Hematopoietic multipotent progenitor cell treated with erythropoietin and hydrocortisone succinate and interleukin-3 and kit ligand, for 6 days (in vitro differentiated cells): ENCODE measurements around the gene EMP2.
"Not testable (repeated sequence)": the region's sequence is repeated elsewhere in the genome, so short reads cannot be mapped to it uniquely, and the experiment has no call there.

Source experiments
- DNase-seq: peaks from one replicate; pipeline ENCODE4 v3.0.0-alpha.2; 2015

EMP2 gene

DNA sequence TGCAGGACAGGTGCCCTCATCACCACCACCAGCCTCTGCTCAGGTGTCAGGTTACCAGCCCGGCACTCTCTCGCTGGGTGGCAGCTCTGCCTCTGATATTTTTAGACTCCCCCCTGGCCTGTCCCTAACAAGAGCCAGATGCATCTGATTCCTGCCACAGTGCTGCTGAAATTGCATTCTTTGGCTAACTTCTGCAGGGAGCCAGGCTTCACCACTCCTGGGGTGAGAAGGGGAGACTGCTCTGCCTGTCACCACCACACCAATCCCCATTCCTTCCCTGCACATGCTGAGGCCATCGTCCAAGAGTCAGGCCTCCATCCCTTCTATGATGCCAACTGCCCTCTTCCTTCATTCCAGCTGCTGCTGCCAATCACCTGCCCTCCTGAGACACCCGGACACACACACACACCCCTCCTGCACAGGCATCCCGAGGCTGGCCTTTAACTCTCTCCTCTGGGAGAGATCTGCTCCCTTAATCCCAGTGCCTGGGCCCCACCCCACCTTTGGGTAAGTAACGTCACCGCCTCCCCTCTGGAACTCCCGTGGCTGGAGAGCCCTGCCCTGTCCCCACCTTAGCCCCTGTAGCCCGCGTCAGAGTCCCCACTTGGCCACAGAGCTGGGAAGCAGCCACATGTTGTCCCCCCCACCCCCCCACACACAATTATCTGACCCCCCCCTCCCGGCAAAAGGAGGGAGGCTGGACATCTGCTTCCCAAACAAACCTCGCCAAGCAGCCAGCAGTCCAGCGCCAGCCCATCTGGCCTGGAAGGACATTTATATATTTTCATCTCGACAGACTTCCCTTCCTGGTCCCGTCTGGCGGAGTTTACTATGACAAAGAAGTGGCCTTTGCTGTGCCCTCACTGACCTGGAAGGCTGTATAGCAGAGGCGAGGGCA lies 2.8 kb downstream of the EMP2 start:
- DNase-seq, result no peak

DNA sequence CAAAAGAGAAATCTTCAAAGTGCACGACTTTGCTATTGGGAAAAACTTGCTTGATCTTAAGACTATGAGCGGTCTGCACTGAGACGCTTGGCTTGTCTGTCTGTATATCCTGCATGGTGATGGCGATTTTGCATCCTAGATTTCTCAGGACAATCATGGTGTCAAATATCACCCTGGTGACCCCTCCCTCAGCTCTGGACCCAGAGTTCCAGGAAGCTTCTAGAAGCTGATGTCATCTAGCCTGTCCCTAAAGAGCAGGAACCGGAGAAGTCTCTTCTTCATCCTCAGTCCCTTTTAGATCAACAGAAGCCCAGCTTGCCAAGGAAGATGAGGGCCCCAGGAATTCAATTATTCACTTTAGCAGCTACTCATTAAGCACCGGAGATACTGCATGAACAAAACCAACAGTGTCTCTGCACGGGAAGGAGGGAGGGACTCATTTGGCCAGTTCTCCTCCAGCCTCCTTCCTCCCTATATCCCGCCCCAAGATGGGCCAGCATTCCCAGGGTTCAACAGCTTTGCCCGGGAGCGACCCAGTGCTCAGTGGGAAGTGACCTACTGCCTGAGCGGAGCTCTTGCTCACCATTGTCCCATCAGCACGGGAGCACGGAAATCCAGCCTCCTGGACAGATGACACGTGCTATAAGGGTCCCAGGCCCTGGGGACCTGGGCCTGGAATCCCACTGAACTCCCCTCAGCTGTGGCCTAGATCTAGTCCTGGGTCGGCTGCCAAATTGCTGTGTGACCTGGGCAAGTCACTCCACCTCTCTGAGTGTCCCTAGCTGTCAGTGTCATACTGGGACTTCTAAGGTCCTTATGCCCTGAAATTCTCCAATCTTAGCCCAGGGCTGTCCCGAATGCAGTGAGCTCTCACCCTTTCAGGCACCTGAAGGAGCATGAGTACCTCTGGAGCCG lies 3.8 kb downstream of the EMP2 start:
- no peak for DNase-seq

GRCh38 chr16:10575506-10576130 lies 4.8 kb downstream of the EMP2 start:
- DNase-seq, result no peak

DNA sequence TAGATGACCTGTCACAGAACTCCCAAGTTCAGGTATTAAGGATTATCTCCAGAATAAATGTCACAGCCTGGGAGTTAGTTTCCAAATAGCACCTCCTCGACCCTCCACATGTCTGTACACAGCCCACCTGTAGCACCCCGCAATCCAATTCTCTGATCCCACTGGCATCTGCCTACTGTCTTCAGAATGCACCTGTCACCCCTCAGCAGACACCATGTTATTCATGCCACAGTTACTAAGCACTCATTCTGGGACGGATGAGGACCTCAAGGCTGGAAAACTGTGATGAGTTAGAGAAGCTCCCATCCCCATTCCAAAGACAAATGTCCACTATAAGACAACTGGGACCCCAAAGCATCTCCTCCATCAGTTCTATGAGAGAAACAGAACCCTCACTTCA lies 7.8 kb downstream of the EMP2 start:
- no peak for DNase-seq

DNA sequence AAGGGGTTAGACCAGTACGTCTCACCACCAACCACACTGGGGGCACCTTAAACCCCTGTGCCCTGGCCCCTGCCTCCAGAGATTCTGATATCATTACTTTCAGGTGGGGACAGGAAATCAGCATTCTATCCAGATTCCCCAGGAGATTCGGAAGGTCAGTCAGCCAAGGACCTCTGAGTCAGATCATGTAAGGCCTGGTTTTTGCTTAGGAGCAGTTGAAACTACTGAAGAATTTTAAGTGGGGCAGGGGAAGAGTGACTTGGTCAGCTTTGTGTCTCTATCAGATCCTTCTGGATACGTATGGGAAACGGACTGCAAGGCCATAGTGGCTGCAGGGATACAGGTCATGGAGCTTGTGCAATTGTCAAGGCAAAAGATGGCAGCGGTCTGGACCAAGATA lies 9.0 kb downstream of the EMP2 start:
- no peak for DNase-seq

- no peak for DNase-seq
Observed at GRCh38 chr16:10569621-10570020, 10.8 kb downstream of the EMP2 start.

GRCh38 chr16:10566613-10567012 lies 13.8 kb downstream of the EMP2 start:
- DNase-seq, result peak; percentile 14

- no peak for DNase-seq
Observed at GRCh38 chr16:10565167-10565566, 15.2 kb downstream of the EMP2 start.

DNA sequence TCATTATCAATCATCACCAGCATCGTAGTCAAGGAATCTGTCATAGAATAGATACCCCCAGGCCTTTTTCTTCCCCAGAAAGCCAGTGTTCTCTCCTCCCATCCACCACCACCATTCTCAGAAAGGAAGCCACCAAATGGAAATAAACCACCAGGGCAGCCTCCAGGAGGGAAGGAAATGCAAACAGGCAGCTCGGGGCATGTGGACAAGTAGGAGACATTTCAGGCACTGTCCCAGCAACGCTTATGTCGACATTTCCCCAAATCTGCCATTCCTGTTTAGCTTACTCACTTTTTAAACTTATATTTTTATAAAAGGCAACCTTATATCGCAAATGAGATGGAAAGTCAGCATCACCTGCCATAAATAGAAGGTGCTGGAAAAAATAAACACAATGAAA lies 15.8 kb downstream of the EMP2 start:
- no peak for DNase-seq

DNA sequence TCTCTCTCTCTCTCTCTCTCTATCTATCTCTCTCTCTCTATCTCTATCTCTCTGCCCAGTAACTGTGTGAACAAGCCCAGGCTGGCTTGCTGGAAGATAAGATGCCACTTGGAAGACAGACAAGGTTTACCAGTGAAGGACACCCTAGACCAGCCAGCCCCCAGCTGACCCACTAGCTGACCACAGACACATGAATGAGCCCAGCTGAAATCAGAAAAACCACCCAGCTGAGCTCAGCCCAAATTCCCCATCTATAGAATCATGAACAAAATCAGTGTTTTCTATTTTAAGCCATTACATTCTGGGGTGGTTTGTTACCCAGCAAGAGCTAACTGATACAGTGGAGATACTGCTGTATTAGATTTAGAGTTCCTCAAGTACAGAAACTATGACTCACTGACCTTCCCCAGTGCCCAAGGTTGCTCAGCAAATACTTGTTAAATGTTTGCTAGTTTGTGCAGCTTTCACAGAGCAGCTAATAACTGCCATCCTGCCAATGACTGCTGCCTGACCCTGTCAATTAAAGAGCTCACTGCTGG lies 18.0 kb downstream of the EMP2 start:
- DNase-seq, result no peak

DNA sequence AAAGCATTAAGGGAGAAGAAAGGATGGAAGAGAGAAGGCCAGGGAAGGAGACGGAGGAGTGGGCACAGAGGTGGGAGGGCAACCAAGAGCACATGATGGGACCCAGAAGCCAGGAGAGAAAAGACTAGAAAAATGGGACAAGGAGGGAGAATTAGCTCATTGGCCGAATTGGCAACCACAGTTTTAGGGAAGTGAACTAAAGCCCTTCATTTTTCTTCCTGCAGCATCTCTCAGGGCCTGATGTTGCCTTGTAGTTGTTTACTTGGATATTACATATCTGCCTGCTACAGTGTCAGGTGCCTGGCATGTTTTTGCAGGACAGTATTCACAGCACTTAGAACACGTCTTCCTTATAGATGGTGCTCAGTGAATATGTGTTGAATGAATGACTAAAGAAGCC lies 19.0 kb downstream of the EMP2 start:
- DNase-seq, result no peak

DNA sequence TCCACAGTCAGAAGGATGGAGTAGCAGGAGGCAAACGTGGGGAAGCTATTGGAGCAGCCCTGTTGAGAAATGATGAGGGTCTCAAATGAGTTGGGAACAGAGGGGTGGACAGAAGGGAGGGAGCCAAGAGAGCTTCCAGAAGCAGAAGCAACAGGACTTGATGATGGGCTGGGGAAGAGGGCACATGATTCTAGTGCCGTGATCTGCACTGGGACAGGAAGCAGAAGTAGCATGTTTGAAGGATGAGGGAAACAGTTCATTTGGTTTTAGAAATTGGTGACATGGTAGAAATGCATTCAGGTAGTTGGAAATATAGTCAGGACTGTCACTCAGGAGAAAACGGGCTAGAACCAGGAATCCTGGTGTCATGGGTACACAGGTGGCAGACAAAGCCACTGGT lies 19.4 kb downstream of the EMP2 start:
- no peak for DNase-seq

GRCh38 chr16:10559792-10560191 lies 20.6 kb downstream of the EMP2 start:
- not testable (repeated sequence) for DNase-seq

DNA sequence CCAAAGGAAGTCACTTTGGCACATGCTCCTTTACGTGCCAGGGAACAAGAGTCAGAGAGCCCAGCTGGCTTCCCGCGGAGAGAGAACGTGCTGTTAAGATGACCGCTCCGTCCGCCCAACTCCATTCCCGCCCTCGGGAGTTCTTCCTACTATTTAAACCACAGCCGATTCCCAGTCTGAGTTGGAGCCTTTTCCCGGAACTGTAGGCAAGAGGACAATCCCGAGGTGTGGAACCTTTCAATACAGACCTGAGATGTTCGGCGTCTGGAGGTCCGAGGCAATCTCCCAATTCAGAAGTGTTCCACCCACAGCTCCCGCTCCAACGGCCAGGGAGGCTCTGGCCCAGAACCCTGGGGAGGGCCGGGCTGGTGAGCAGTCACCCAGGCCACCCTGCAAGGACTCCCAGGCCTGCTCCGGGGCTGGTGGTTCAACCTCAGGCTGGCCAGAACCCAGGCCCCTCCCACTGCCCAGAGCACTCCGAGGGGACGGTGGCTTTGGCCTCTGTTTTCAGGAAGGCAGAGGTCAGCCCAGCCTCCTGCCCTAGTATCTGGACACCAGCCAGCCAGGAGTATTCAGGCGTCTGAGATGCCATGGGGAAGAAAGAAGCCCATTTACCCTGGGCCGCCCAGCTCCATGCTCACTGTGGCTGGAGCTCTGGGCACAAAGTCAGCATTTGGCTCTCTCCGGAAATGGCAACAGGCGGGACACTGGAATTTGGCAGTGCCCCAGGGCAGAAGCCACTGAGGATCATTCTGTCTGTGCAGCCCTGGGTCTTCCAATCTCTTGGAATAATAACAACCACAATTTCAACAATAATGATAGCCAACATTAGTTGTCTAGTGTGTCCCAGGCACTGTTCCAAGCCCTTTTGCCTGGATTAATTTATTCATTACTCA lies 21.4 kb downstream of the EMP2 start:
- no peak for DNase-seq

- DNase-seq, result no peak
Observed at GRCh38 chr16:10558305-10558704, 22.1 kb downstream of the EMP2 start.

DNA sequence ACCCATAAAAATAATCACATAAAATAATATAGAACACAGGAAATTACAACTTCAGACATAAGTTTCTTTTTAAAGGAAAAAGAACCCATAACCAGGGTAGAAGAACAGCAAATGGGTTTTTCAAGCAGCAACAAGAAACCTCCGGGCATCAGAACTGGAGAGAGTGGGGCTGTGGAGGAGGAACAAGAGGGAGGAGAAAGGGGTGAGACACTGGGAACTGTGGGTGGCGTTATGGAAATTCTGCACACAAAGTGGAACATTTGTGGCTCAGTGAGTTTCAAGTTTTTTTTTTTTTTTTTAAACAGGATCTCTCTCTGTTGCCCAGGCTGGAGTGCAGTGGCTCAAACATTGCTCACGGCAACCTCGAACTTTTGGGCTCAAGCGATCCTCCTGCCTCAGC lies 22.6 kb downstream of the EMP2 start:
- no peak for DNase-seq

GRCh38 chr16:10556236-10556635 lies 24.2 kb downstream of the EMP2 start:
- DNase-seq, result no peak

- no peak for DNase-seq
Observed at GRCh38 chr16:10554569-10554968, 25.8 kb downstream of the EMP2 start.

DNA sequence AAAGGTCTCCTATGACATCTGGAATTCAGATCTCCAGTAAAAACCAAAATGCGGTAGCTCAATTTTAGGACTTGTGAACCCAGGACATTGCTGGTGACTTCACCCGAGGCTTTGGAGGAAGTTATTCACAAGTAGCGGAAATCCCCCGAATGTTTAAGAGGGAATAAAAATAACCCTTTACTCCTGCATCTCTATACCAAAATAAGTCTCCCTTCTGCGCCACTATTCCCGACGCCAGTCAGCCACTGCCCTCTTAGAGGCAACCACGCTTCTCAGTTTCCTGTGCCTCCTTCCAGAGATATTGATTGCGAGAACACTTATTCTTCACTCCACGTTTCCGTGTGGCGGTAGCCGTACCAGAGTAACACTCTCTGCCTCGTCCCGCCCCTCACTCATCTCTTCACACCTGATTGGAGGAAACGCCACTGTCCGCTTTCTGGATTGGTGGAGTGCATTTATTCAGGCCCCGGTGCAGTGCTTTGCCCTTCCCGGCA lies 27.4 kb downstream of the EMP2 start:
- DNase-seq, result peak; percentile 56

DNA sequence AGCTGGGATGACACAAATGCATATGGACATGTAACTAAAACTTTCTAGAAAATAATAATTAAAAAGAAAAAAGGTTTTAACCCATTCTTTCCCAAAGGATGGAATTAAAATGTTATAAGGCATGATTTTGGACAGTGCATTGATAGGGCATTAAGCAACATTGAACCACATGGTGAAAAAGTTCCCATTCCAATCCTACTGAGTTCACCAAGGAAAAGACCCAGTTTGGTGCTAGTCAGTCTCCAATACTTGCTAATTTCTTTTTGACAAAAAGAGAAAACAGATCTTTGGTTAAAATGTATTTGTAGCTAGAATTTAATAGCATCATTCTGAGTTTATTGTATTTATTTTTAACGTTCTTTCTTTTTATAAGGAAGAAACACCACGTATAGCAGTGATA lies 28.1 kb downstream of the EMP2 start:
- no peak for DNase-seq

DNA sequence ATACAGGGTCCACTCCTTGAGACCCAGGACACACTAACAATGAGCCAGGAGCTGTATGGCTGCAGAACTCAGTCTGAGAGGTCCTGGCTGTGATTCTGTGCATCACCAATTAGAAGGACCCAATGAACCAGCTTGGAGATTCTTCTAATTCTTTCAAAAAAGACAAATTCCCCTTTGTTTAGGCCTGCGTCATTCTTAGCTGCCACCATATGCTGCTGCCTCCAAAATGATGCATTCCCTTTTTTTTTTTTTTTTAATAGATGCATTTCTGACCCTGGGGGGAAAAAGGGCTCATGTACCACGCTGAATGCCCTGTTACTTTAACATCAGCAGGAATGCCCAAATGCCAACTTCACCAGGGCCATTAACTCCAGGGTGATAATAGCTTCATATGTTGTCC lies 28.5 kb downstream of the EMP2 start:
- DNase-seq, result no peak

- no peak for DNase-seq
Observed at GRCh38 chr16:10548404-10548803, 32.0 kb downstream of the EMP2 start.
